Measurements from ENCODE around the gene NOL4L. TPM values are rescaled to one million over a fixed set of nuclear protein-coding genes. Genes with fewer than 3 reads are reported as not detected.

NOL4L gene
- total RNA-seq, 4 donors from 2014 or later = 18.5 to 29.9 (median 24.8) TPM

- peak; percentile 98 to 99 for DNase-seq
- Histone ChIP-seq H3K4me3 (replicated peaks in 1 of 3) (peak overlapping the region in 1 of 3 donors; percentile 17), H3K27ac (peak overlapping the region; percentile 88 to 96 (median 91)), H3K27me3 (no peaks in the 10 kb centered on the region), H3K9me3 (no peaks in the 10 kb centered on the region), H3K4me1 (peaks cover 52 to 94% of the 10 kb centered on the region in 2 donors), H3K36me3 (no peaks in the 10 kb centered on the region)
- intact Hi-C loops (cut with DNase I) = no loop called here
- 1 to 10% methylated on average over 14 to 15 of the region's 28 CpGs for WGBS, 2 donors
- TF ChIP-seq POLR2A (IDR thresholded peaks at IDR 0.05) = peak in 1 of 2 donors; percentile 48
- peak in 3 of 6 experiments; percentile 7 to 25 (median 17) for TF ChIP-seq CTCF (IDR thresholded peaks at IDR 0.05)
Measured at GRCh38 chr20:32474967-32475811, 109.9 kb downstream of the NOL4L start.

GRCh38 chr20:32474717-32474966 is 110.5 kb downstream of the NOL4L start:
- DNase-seq = no peak
- peak overlapping the region in 1 of 3 donors; percentile 17 for H3K4me3 ChIP-seq (replicated peaks in 1 of 3)
- H3K36me3 ChIP-seq = no peaks in the 10 kb centered on the region
- intact Hi-C loops (cut with DNase I) = no loop called here
- H3K4me1 ChIP-seq = peaks cover 47 to 94% of the 10 kb centered on the region in 2 donors
- WGBS, 2 donors = 0 to 17% methylated on average over 1 to 2 of the region's 8 CpGs
- H3K27ac ChIP-seq = peak overlapping the region; percentile 88 to 96 (median 91)
- H3K27me3 ChIP-seq = no peaks in the 10 kb centered on the region
- TF ChIP-seq CTCF (IDR thresholded peaks at IDR 0.05) (no peak), POLR2A (IDR thresholded peaks at IDR 0.05) (no peak)
- H3K9me3 ChIP-seq = no peaks in the 10 kb centered on the region

- TF ChIP-seq CTCF (IDR thresholded peaks at IDR 0.05) = no peak
- TF ChIP-seq POLR2A (IDR thresholded peaks at IDR 0.05) = no peak
- 40 to 93% methylated on average over 6 to 8 of the region's 18 CpGs for WGBS, 2 donors
- Histone ChIP-seq H3K27ac (peak overlapping the region; percentile 88 to 96 (median 91)), H3K27me3 (no peaks in the 10 kb centered on the region), H3K4me1 (peaks cover 46 to 89% of the 10 kb centered on the region in 2 donors), H3K9me3 (no peaks in the 10 kb centered on the region), H3K36me3 (no peaks in the 10 kb centered on the region), H3K4me3 (replicated peaks in 1 of 3) (peak overlapping the region in 1 of 3 donors; percentile 17)
- peak; percentile 57 to 73 for DNase-seq
- intact Hi-C loops (cut with DNase I) = no loop called here
Measured at GRCh38 chr20:32474009-32474716, 111.0 kb downstream of the NOL4L start.

GRCh38 chr20:32473231-32474008 is 111.7 kb downstream of the NOL4L start:
- no peak for DNase-seq
- peaks cover 46 to 82% of the 10 kb centered on the region in 2 donors for H3K4me1 ChIP-seq
- intact Hi-C loops (cut with DNase I) = no loop called here
- H3K9me3 ChIP-seq = no peaks in the 10 kb centered on the region
- TF ChIP-seq POLR2A (IDR thresholded peaks at IDR 0.05) = no peak
- no peak for TF ChIP-seq CTCF (IDR thresholded peaks at IDR 0.05)
- H3K27me3 ChIP-seq = no peaks in the 10 kb centered on the region
- H3K36me3 ChIP-seq = no peaks in the 10 kb centered on the region
- 63 to 70% methylated on average over 17 to 19 of the region's 29 CpGs for WGBS, 2 donors
- no peak overlapping the region for H3K4me3 ChIP-seq (replicated peaks in 1 of 3)
- H3K27ac ChIP-seq = peak overlapping the region; percentile 88 to 96 (median 91)

All from thyroid gland (tissue), 4 donors.